Caco-2 (cell line): ENCODE measurements around the gene GABPB1. TPM values are rescaled to one million over a fixed set of nuclear protein-coding genes. Genes with fewer than 3 reads are reported as not detected.

ENCODE experiments used
- BruUV-seq: library from RNA; stranded (reverse); fragments of 400-500 nt; replicated peaks from 2 replicates; lab custom pipeline; 2021; lab: Mats Ljungman, UMichigan
- CTCF ChIA-PET: fragments of 300-600 bp; sonication (Branson Sonifier 250); formaldehyde crosslinking; loops from one replicate; lab custom pipeline; 2022; ENCODE audit warnings: antibody characterized with exemption; lab: Charles Lee
- POLR2A ChIA-PET: fragments of 300-600 bp; sonication (Branson Sonifier 250); formaldehyde crosslinking; loops from one replicate; lab custom pipeline; 2022; ENCODE audit warnings: antibody characterized with exemption; lab: Charles Lee
- DNase-seq, 2 experiments: peaks; one replicate each; pipeline versions ENCODE4 v3.0.0 to v3.0.0-alpha.2; 2020 to 2022
- H3K27me3 ChIP-seq: replicated peaks from 2 replicates; pipeline ENCODE4 v1.6.0; 2011; ENCODE audit warnings: low read length; ENCODE audit not compliant: control insufficient read depth, insufficient read depth
- H3K36me3 ChIP-seq: 2 replicates; pipeline ENCODE4 v1.5.1; 2011; ENCODE audit warnings: low read length; ENCODE audit not compliant: control insufficient read depth, insufficient read depth
- H3K4me1 ChIP-seq: fragments of 250-450 bp; sonication (Bioruptor Pico); 2 replicates; pipeline ENCODE4 v1.5.1; 2020; ENCODE audit warnings: mild to moderate bottlenecking
- H3K4me3 ChIP-seq: 2 replicates; pipeline ENCODE4 v1.5.1; 2011; ENCODE audit warnings: low read depth, mild to moderate bottlenecking, control low read depth, low read length
- H3K9me3 ChIP-seq: fragments of 250-450 bp; sonication (Bioruptor Pico); 2 replicates; pipeline ENCODE4 v1.5.1; 2020; ENCODE audit warnings: mild to moderate bottlenecking, moderate library complexity
- H3K27ac Mint-ChIP-seq: one replicate; pipeline ENCODE4 v1.8.0; 2022; ENCODE audit warnings: mixed read lengths; ENCODE audit not compliant: unreplicated experiment
- H3K27me3 Mint-ChIP-seq: one replicate; pipeline ENCODE4 v1.8.0; 2022; ENCODE audit warnings: mixed read lengths; ENCODE audit not compliant: insufficient read depth, unreplicated experiment
- H3K36me3 Mint-ChIP-seq: one replicate; pipeline ENCODE4 v1.8.0; 2022; ENCODE audit warnings: mild to moderate bottlenecking, mixed read lengths; ENCODE audit not compliant: insufficient read depth, unreplicated experiment
- H3K4me1 Mint-ChIP-seq: one replicate; pipeline ENCODE4 v1.8.0; 2022; ENCODE audit warnings: low read depth, mixed read lengths; ENCODE audit not compliant: unreplicated experiment
- H3K4me3 Mint-ChIP-seq: one replicate; pipeline ENCODE4 v1.8.0; 2022; ENCODE audit warnings: mild to moderate bottlenecking, moderate library complexity, mixed read lengths; ENCODE audit not compliant: unreplicated experiment
- H3K9me3 Mint-ChIP-seq: one replicate; pipeline ENCODE4 v1.8.0; 2022; ENCODE audit warnings: mixed read lengths; ENCODE audit not compliant: unreplicated experiment
- intact Hi-C: fragments of 100-400 bp; cut with micrococcal nuclease; formaldehyde crosslinking; loops from one replicate; pipeline ENCODE4 v1.10.0; 2022; ENCODE audit not compliant: unreplicated experiment
- total RNA-seq: library from RNA; stranded (reverse); gene quantifications from 2 replicates; pipeline ENCODE4 v1.2.3, GENCODE V29; 2022
- TF ChIP-seq, protein P1 (sequence below), 2 experiments: fragments of 200-600 bp in 1 of 2; IDR thresholded peaks; 1 replicate in 1 of 2; 2 replicates in 1 of 2; pipeline versions ENCODE4 v1.5.1 to v1.8.0; 2011 to 2022; ENCODE audit warnings: antibody characterized with exemption in 1 of 2, control low read depth in 1 of 2, inconsistent platforms in 1 of 2, low read depth in 1 of 2, low read length in 1 of 2, mild to moderate bottlenecking in 1 of 2, moderate library complexity in 1 of 2; ENCODE audit not compliant: insufficient read depth in 1 of 2, severe bottlenecking in 1 of 2, unreplicated experiment in 1 of 2

The GABPB1 gene
- total RNA-seq, 1 experiment from 2014 or later: 44.7 TPM

- POLR2A ChIA-PET: no interaction called here
- CTCF ChIA-PET: interaction anchor here (0.7 kb wide), 1 partner anchor 206 kb away, joined by 3 read pairs; no protein-coding TSS in a partner anchor
These were observed 14.6 kb downstream of the GABPB1 start for GRCh38 chr15:50340416-50340815.

GRCh38 chr15:50339717-50340116 is 15.3 kb downstream of the GABPB1 start:
- intact Hi-C loops: no loop called here
- BruUV-seq: TSS peak; percentile 4

More at GRCh38 chr15:50340416-50340815, 14.6 kb downstream of the GABPB1 start:
- Histone ChIP-seq H3K4me3 (no peak overlapping the region), H3K27me3 (no peaks in the 10 kb centered on the region), H3K9me3 (no peaks in the 10 kb centered on the region), H3K4me1 (peaks cover 14% of the 10 kb centered on the region), H3K36me3 (peaks cover 2% of the 10 kb centered on the region; the same call in 1 of the 2 replicates)
- no peak overlapping the region for H3K4me3 Mint-ChIP-seq
- peaks cover 22% of the 10 kb centered on the region for H3K4me1 Mint-ChIP-seq
- no peak for DNase-seq
- H3K27ac Mint-ChIP-seq: no peak overlapping the region
- H3K9me3 Mint-ChIP-seq: no peaks in the 10 kb centered on the region
- no TSS peak for BruUV-seq
- no peaks in the 10 kb centered on the region for H3K27me3 Mint-ChIP-seq
- peaks cover 9% of the 10 kb centered on the region for H3K36me3 Mint-ChIP-seq
- TF ChIP-seq, protein P1, sequence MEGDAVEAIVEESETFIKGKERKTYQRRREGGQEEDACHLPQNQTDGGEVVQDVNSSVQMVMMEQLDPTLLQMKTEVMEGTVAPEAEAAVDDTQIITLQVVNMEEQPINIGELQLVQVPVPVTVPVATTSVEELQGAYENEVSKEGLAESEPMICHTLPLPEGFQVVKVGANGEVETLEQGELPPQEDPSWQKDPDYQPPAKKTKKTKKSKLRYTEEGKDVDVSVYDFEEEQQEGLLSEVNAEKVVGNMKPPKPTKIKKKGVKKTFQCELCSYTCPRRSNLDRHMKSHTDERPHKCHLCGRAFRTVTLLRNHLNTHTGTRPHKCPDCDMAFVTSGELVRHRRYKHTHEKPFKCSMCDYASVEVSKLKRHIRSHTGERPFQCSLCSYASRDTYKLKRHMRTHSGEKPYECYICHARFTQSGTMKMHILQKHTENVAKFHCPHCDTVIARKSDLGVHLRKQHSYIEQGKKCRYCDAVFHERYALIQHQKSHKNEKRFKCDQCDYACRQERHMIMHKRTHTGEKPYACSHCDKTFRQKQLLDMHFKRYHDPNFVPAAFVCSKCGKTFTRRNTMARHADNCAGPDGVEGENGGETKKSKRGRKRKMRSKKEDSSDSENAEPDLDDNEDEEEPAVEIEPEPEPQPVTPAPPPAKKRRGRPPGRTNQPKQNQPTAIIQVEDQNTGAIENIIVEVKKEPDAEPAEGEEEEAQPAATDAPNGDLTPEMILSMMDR (IDR thresholded peaks at IDR 0.05; ENCODE audit: insufficient read depth in 1 of 2, low read depth in 1 of 2, low read length in 1 of 2, severe bottlenecking in 1 of 2, unreplicated experiment in 1 of 2): no peak
- intact Hi-C loops: no loop called here

DNA sequence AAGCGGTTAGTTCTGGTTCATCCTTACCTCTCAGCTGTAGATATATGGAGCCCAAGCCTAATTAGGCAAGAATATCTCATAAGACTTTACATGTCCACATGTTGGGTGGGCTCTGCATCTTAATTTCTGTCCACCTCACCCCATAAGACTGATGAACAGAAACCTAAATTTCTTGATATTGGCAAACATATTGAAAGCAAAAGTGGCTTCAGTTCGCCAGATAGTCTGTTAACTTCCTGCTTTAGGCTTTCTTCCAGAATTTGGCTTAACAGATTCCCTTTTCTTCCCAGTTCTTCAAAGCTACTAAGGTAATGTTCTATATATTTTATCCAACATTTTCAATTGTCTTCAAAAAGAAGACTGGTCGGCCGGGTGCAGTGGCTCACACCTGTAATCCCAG is 19.7 kb downstream of the GABPB1 start:
- Histone ChIP-seq H3K36me3 (peaks cover 2% of the 10 kb centered on the region; the same call in 1 of the 2 replicates), H3K4me3 (no peak overlapping the region), H3K4me1 (no peaks in the 10 kb centered on the region), H3K27me3 (no peaks in the 10 kb centered on the region), H3K9me3 (no peaks in the 10 kb centered on the region)
- Mint-ChIP-seq H3K9me3 (no peaks in the 10 kb centered on the region), H3K4me1 (no peaks in the 10 kb centered on the region), H3K4me3 (no peak overlapping the region), H3K36me3 (peaks cover 19% of the 10 kb centered on the region), H3K27ac (no peak overlapping the region), H3K27me3 (no peaks in the 10 kb centered on the region)
- CTCF ChIA-PET: no interaction called here
- intact Hi-C loops: no loop called here
- TF ChIP-seq, protein P1 (IDR thresholded peaks at IDR 0.05; ENCODE audit: insufficient read depth in 1 of 2, low read depth in 1 of 2, low read length in 1 of 2, severe bottlenecking in 1 of 2, unreplicated experiment in 1 of 2): no peak
- no TSS peak for BruUV-seq
- POLR2A ChIA-PET: no interaction called here
- no peak for DNase-seq

More at GRCh38 chr15:50339717-50340116, 15.3 kb downstream of the GABPB1 start:
- H3K27ac Mint-ChIP-seq: no peak overlapping the region
- H3K4me1 Mint-ChIP-seq: peaks cover 16% of the 10 kb centered on the region
- Histone ChIP-seq H3K4me3 (no peak overlapping the region), H3K27me3 (no peaks in the 10 kb centered on the region), H3K36me3 (peaks cover 2% of the 10 kb centered on the region; the same call in 1 of the 2 replicates), H3K9me3 (no peaks in the 10 kb centered on the region), H3K4me1 (peaks cover 8% of the 10 kb centered on the region)
- no peaks in the 10 kb centered on the region for H3K9me3 Mint-ChIP-seq
- peaks cover 11% of the 10 kb centered on the region for H3K36me3 Mint-ChIP-seq
- H3K4me3 Mint-ChIP-seq: no peak overlapping the region
- TF ChIP-seq, protein P1 (IDR thresholded peaks at IDR 0.05; ENCODE audit: insufficient read depth in 1 of 2, low read depth in 1 of 2, low read length in 1 of 2, severe bottlenecking in 1 of 2, unreplicated experiment in 1 of 2): no peak
- no peak for DNase-seq
- H3K27me3 Mint-ChIP-seq: no peaks in the 10 kb centered on the region
- ChIA-PET POLR2A (interaction anchor here (0.7 kb wide), 1 partner anchor 85 kb away, joined by 8 read pairs; the partner anchor contains the start of gene USP8), CTCF (no interaction called here)
